Keratinocyte (primary cell): ENCODE data around the gene CMTM8. TPM values are rescaled to one million over a fixed set of nuclear protein-coding genes. Genes with fewer than 3 reads are reported as not detected.

Source experiments
- DNase-seq: peaks from one replicate; pipeline ENCODE4 v3.0.0-alpha.2; 2011; ENCODE audit warnings: low read depth, missing footprints, low spot score
- FAIRE-seq: peaks from 2 replicates; lab custom pipeline; 2011; peaks lifted over from hg19 to GRCh38; lab: Jason Lieb, UNC
- H2AFZ ChIP-seq: 2 replicates; pipeline ENCODE4 v1.6.0; 2012; ENCODE audit warnings: low read length, control low read depth, inconsistent platforms; ENCODE audit not compliant: control insufficient read depth
- H3K27ac ChIP-seq: 2 replicates; pipeline ENCODE4 v1.5.1; 2011; ENCODE audit warnings: low read length; ENCODE audit not compliant: control insufficient read depth, insufficient read depth
- H3K27me3 ChIP-seq: 3 replicates; pipeline ENCODE4 v1.6.0; 2011; ENCODE audit warnings: low read length; ENCODE audit not compliant: control insufficient read depth, insufficient read depth; ENCODE audit errors: extremely low read depth
- H3K36me3 ChIP-seq, 2 experiments: 2 replicates in 1 of 2; 3 replicates in 1 of 2; pipeline ENCODE4 v1.5.1; 2011; ENCODE audit warnings: low read length in 2 of 2, mild to moderate bottlenecking in 1 of 2; ENCODE audit not compliant: control insufficient read depth in 2 of 2, insufficient read depth in 2 of 2; ENCODE audit errors: extremely low read depth in 1 of 2
- H3K4me1 ChIP-seq: 3 replicates; pipeline ENCODE4 v1.5.1; 2011; ENCODE audit warnings: low read length; ENCODE audit not compliant: control insufficient read depth, insufficient read depth; ENCODE audit errors: extremely low read depth
- H3K4me2 ChIP-seq: 3 replicates; pipeline ENCODE4 v1.6.0; 2011; ENCODE audit warnings: low read depth, low read length; ENCODE audit not compliant: control insufficient read depth, insufficient read depth; ENCODE audit errors: extremely low read depth
- H3K4me3 ChIP-seq, 3 experiments: fragments of 200-600 bp in 1 of 3; sonication (generic) in 1 of 3; 2 replicates in 2 of 3; 3 replicates in 1 of 3; pipeline ENCODE4 v1.5.1; 2011 to 2016; ENCODE audit warnings: low read length in 3 of 3, mild to moderate bottlenecking in 3 of 3, control low read depth in 2 of 3, inconsistent platforms in 1 of 3, low read depth in 1 of 3, mixed read lengths in 1 of 3, mixed run types in 1 of 3, moderate library complexity in 1 of 3; ENCODE audit not compliant: control insufficient read depth in 2 of 3, insufficient read depth in 2 of 3; ENCODE audit errors: extremely low read depth in 1 of 3
- H3K79me2 ChIP-seq: 2 replicates; pipeline ENCODE4 v1.6.0; 2012; ENCODE audit warnings: low read length; ENCODE audit not compliant: control insufficient read depth, insufficient read depth
- H3K9ac ChIP-seq: 3 replicates; pipeline ENCODE4 v1.6.0; 2011; ENCODE audit warnings: low read length; ENCODE audit not compliant: control insufficient read depth, insufficient read depth; ENCODE audit errors: extremely low read depth
- H3K9me1 ChIP-seq: 3 replicates; pipeline ENCODE4 v1.6.0; 2011; ENCODE audit warnings: low read length; ENCODE audit not compliant: control insufficient read depth, insufficient read depth; ENCODE audit errors: extremely low read depth
- H3K9me3 ChIP-seq: 2 replicates; pipeline ENCODE4 v1.5.1; 2012; ENCODE audit warnings: low read depth, low read length; ENCODE audit not compliant: control insufficient read depth
- H4K20me1 ChIP-seq: 3 replicates; pipeline ENCODE4 v1.6.0; 2011; ENCODE audit warnings: low read length; ENCODE audit not compliant: control insufficient read depth, insufficient read depth; ENCODE audit errors: extremely low read depth
- CTCF ChIP-seq, 3 experiments: IDR thresholded peaks in 1 of 3; conservative IDR thresholded peaks in 1 of 3; optimal IDR thresholded peaks in 1 of 3; 2 replicates in 2 of 3; 3 replicates in 1 of 3; pipeline versions ENCODE3 to v1.5.1; 2011; ENCODE audit warnings: low read length in 3 of 3, mild to moderate bottlenecking in 3 of 3, moderate library complexity in 2 of 3, control low read depth in 1 of 3, inconsistent platforms in 1 of 3; ENCODE audit not compliant: insufficient read depth in 2 of 3; ENCODE audit errors: extremely low read depth in 1 of 3
- EZH2 ChIP-seq: IDR thresholded peaks from one replicate; pipeline ENCODE4 v1.6.1; 2012; ENCODE audit warnings: inconsistent platforms, mild to moderate bottlenecking, low read length, moderate library complexity
- dilution Hi-C: fragments of 300-500 bp; cut with MboI; formaldehyde crosslinking; loops from one replicate; pipeline ENCODE4 v1.7.0; 2020; ENCODE audit warnings: low sequenced_read_pairs; ENCODE audit not compliant: extremely low pct_ligation_motif_present
- polyA plus RNA-seq, 5 experiments: library from polyadenylated mRNA; depleted of rRNA in 3 of 5; stranded (reverse) in 3 of 5; stranded (forward) in 1 of 5; unstranded in 1 of 5; fragments of >200 nt; gene quantifications; 1 replicate in 1 of 5; 2 replicates in 3 of 5; 3 replicates in 1 of 5; pipeline versions ENCODE4 v1.2.1 to v1.2.3, GENCODE V29; 2011 to 2012; ENCODE audit warnings: missing spikeins in 2 of 5, low read depth in 1 of 5, low replicate concordance in 1 of 5

Gene CMTM8
- polyA plus RNA-seq, 1 donor (not counting 4 experiments of a cell fraction or from before 2014, with no cell fraction given) = 1.6 TPM

DNA sequence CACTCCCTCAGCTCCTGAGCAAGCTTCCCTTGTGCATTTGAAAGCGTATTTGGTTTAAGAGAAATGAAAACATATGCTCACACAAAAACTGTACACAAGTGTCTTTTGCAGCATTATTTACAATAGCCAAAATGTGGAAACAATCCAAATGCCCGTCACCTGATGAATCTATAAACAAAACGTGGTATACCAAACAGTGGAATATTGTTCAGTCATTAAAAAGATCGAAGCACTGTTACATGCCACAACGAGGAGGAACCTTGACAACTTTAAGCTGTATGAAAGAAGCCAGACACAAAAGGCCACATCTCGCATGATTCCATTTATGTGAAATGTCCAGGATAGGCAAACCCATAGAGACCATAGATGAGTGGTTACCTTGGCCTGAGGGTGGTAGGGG lies 81.6 kb downstream of the CMTM8 start:
- no peak overlapping the region for H3K4me2 ChIP-seq
- DNase-seq (no peak), FAIRE-seq (no peak)
- dilution Hi-C loops = no loop called here
- no peaks in the 10 kb centered on the region for H3K27me3 ChIP-seq
- no peaks in the 10 kb centered on the region for H3K9me1 ChIP-seq
- no peaks in the 10 kb centered on the region for H4K20me1 ChIP-seq
- H2AFZ ChIP-seq = no peak overlapping the region
- no peaks in the 10 kb centered on the region for H3K79me2 ChIP-seq
- H3K4me3 ChIP-seq = no peak overlapping the region
- TF ChIP-seq EZH2 (no peak), CTCF (optimal IDR thresholded peaks at IDR 0.05 in 1 of 3, IDR thresholded peaks at IDR 0.05 in 1 of 3, conservative IDR thresholded peaks at IDR 0.05 in 1 of 3; ENCODE audit: extremely low read depth in 1 of 3, insufficient read depth in 2 of 3, low read length in 3 of 3) (no peak)
- no peaks in the 10 kb centered on the region for H3K9me3 ChIP-seq
- peaks cover 6% of the 10 kb centered on the region for H3K4me1 ChIP-seq
- no peak overlapping the region for H3K9ac ChIP-seq
- no peaks in the 10 kb centered on the region for H3K36me3 ChIP-seq
- no peak overlapping the region for H3K27ac ChIP-seq

- Histone ChIP-seq H2AFZ (no peak overlapping the region), H3K79me2 (no peaks in the 10 kb centered on the region), H3K4me2 (no peak overlapping the region), H3K36me3 (no peaks in the 10 kb centered on the region), H3K9me3 (no peaks in the 10 kb centered on the region), H3K27ac (no peak overlapping the region), H3K9me1 (no peaks in the 10 kb centered on the region), H4K20me1 (no peaks in the 10 kb centered on the region), H3K9ac (no peak overlapping the region), H3K4me3 (no peak overlapping the region), H3K27me3 (no peaks in the 10 kb centered on the region), H3K4me1 (peaks cover 6% of the 10 kb centered on the region)
- DNase-seq = no peak
- TF ChIP-seq CTCF (optimal IDR thresholded peaks at IDR 0.05 in 1 of 3, IDR thresholded peaks at IDR 0.05 in 1 of 3, conservative IDR thresholded peaks at IDR 0.05 in 1 of 3; ENCODE audit: extremely low read depth in 1 of 3, insufficient read depth in 2 of 3, low read length in 3 of 3) (no peak), EZH2 (no peak)
- dilution Hi-C loops = no loop called here
- FAIRE-seq = no peak
Measured at GRCh38 chr3:32321095-32321790, 82.8 kb downstream of the CMTM8 start.
